Coronary artery (tissue), 2 donors: ENCODE measurements around the gene SALL3.

Experiments
- DNase-seq: peaks from one replicate; pipeline ENCODE4 v3.0.0-alpha.2; 2017; ENCODE audit warnings: low spot score
- H3K27ac ChIP-seq, 2 donors: fragments of 200-600 bp; sonication (generic); one replicate each; pipeline ENCODE4 v1.5.1; 2016 to 2019
- H3K4me3 ChIP-seq: fragments of 200-600 bp; sonication (generic); 2 replicates; pipeline ENCODE4 v1.5.1; 2016; ENCODE audit warnings: mild to moderate bottlenecking, moderate library complexity
- TF ChIP-seq, protein P1 (sequence below): fragments of 200-600 bp; sonication (generic); IDR thresholded peaks from one replicate; pipeline ENCODE4 v1.5.1; 2019; ENCODE audit warnings: antibody characterized with exemption

Gene SALL3

DNA sequence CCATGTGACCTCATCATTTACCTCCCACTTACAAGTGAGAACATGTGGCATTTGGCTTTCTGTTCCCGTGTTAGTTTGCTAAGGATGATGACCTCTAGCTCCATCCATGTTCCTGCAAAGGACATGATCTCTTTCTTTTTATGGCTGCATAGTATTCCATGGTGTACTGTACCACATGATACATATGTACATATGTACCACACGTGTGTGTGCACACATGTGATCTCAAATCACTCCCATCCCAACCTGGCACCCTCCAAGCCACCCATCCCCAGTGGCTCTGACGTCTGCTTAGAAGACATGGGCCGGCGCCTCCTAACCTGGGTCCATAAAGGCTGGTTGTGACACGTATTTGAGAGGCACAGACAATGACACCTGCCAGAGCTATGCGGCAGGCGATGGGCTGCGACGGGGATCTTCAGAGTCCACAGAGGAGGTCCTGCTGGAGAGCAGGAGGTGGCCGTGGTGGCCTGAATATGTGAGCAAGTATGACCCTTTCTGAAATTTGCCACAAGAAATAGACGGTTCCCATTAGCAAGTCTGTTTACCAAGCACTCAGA is 8.8 kb upstream of the SALL3 start:
- no peak overlapping the region for H3K27ac ChIP-seq
- TF ChIP-seq, protein P1, sequence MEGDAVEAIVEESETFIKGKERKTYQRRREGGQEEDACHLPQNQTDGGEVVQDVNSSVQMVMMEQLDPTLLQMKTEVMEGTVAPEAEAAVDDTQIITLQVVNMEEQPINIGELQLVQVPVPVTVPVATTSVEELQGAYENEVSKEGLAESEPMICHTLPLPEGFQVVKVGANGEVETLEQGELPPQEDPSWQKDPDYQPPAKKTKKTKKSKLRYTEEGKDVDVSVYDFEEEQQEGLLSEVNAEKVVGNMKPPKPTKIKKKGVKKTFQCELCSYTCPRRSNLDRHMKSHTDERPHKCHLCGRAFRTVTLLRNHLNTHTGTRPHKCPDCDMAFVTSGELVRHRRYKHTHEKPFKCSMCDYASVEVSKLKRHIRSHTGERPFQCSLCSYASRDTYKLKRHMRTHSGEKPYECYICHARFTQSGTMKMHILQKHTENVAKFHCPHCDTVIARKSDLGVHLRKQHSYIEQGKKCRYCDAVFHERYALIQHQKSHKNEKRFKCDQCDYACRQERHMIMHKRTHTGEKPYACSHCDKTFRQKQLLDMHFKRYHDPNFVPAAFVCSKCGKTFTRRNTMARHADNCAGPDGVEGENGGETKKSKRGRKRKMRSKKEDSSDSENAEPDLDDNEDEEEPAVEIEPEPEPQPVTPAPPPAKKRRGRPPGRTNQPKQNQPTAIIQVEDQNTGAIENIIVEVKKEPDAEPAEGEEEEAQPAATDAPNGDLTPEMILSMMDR: no peak
- no peak overlapping the region for H3K4me3 ChIP-seq
- no peak for DNase-seq

- no peak for DNase-seq
- no peak overlapping the region for H3K27ac ChIP-seq
- TF ChIP-seq, protein P1: no peak
- no peak overlapping the region for H3K4me3 ChIP-seq
These were observed 7.9 kb upstream of the SALL3 start for GRCh38 chr18:78971511-78972245.

- H3K4me3 ChIP-seq: no peak overlapping the region
- TF ChIP-seq, protein P1: no peak
- DNase-seq: no peak
- H3K27ac ChIP-seq: no peak overlapping the region
These were observed 7.2 kb upstream of the SALL3 start for GRCh38 chr18:78972385-78972918.

DNA sequence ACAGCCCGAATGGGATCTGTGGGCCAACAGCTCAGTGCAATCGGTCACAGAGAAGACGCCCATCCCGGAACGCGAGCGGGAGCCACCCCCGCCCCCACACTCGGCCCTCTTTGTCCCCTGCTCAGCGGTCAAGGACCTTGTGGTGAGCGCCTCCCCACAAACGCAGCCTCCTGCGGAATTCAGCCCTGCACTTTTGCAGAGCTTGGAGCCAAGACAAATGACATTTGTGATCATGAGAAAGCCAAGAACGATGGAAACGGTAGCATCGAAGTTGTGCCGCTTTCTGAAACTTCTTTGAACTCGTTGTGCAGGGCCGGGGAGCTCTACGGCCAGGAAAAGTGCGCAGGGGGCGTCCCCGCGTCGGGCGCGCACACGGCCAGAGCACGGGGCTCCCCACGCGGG is 6.7 kb upstream of the SALL3 start:
- no peak for DNase-seq
- Histone ChIP-seq H3K27ac (no peak overlapping the region), H3K4me3 (peak overlapping the region; percentile 9)
- TF ChIP-seq, protein P1: no peak

DNA sequence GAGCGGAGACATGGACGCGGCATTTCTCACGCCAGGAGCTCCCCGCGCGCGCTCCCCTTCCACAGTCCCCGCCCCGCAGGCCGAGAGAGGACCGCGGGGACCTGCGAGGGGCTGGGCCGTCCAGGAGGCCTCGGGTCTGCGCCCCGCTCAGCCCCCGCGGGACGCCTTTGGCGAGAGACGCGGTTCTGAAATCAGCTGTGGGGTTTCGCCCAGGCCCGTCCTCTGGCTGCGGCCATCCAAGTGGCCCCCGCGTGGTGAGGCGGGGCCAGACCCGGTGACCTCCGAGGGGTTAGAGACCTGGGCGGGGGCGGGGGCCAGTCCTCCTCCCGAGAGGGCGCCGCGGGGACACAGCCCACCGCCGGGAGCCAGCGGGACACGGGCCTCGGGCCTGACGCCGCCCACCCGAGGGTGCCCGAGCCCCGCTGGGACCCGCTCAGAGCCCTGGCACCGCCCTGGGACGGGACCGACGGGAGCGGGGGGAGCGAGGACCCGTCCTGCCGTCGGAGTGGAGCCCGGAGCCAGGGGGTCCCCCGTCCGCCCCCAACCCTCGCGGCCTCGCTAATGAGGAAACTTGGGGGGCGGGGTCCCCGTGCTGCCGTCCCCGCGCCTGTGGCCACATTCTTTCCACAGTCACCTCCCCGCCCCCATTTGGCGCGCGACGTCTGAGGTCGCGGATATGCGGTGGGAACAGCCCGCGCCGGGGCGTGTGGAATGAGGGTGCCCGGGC is 6.1 kb upstream of the SALL3 start:
- no peak overlapping the region for H3K27ac ChIP-seq
- TF ChIP-seq, protein P1: no peak
- H3K4me3 ChIP-seq: peak overlapping the region; percentile 40
- no peak for DNase-seq

DNA sequence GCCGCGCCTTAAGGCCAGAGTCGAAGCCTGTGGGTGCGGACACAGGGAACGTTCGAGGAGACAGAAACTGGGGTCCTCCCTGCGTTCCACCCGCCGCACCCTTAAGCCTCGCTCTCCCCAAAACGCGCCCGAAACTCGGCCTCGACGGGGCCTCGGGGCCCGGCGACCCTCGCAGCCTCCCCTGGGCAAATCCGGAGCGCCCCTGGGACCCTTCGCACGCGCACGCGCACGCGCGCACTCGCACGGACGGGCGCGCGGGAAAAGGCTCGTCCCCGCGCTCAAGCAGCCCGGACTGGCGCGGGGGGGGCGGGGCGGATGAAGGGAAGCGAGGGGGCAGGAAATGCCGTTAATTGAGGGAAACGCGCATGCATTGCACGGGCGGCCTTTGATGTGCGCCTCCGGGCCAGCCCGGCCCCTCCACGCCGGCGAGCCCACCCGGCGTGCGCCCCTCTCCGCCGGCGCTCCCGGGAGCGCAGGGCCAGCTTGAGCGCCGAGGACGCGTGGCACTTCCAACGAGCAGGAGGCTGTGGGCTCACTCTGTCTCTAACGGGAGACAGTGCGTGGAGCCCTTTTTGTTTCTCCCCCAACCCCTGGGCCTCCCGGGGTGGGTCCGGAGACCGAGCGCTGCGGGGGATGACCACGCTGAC is 5.4 kb upstream of the SALL3 start:
- DNase-seq: no peak
- TF ChIP-seq, protein P1: no peak
- Histone ChIP-seq H3K4me3 (peak overlapping the region; percentile 40), H3K27ac (no peak overlapping the region)
